Right lobe of liver (tissue), 4 donors: Measurements from ENCODE around the gene MAP1B.

Source experiments
- CTCF ChIP-seq, 4 donors: fragments of 200-600 bp in 3 of 4; fragments of 450-650 bp in 1 of 4; IDR thresholded peaks; one replicate each; pipeline versions ENCODE4 v1.5.1 to v1.8.0; 2016 to 2022; ENCODE audit warnings: antibody characterized with exemption in 4 of 4, mild to moderate bottlenecking in 2 of 4
- POLR2A ChIP-seq: fragments of 450-650 bp; IDR thresholded peaks from one replicate; pipeline ENCODE4 v1.6.1; 2017; ENCODE audit warnings: antibody characterized with exemption, mild to moderate bottlenecking
- donor health status: DM: no; HTN: no; CAD: no.
- donor health status: DM: no; HTN: no; CAD: no.
- donor health status: DM: no; HTN: yes; CAD: no.

GRCh38 chr5:72140711-72141110 is 33.4 kb downstream of the MAP1B start:
- TF ChIP-seq CTCF (IDR thresholded peaks at IDR 0.05) (no peak), POLR2A (no peak)
